GM19043 (cell line): ENCODE measurements around the gene FTSJ3.
A peak's percentile ranks its signal among the peaks of the same experiment; 100 is the strongest.
"Not testable (repeated sequence)": the region's sequence is repeated elsewhere in the genome, so short reads cannot be mapped to it uniquely, and the experiment has no call there.

Source experiments
- ATAC-seq: cut with Tn5 transposase; IDR thresholded peaks from one replicate; pipeline ENCODE4 v1.9.1; 2021; ENCODE audit warnings: low read depth; ENCODE audit not compliant: unreplicated experiment

FTSJ3 gene

GRCh38 chr17:63827002-63827800, at the start of gene FTSJ3, which contains the start of gene PSMC5:
Gene FTSJ3 (minus strand): TSS chr17:63827663. CDS start chr17:63826902, 761 bp downstream.
Gene PSMC5 (plus strand): TSS chr17:63827431. CDS start chr17:63827491, 60 bp downstream.
- peak; percentile 88 for ATAC-seq

GRCh38 chr17:63874693-63875092, 47.2 kb upstream of the FTSJ3 start:
- not testable (repeated sequence) for ATAC-seq

- not testable (repeated sequence) for ATAC-seq
Observed at GRCh38 chr17:63874061-63874626, 46.7 kb upstream of the FTSJ3 start.

GRCh38 chr17:63873577-63873976, 46.1 kb upstream of the FTSJ3 start, which contains the start of gene CSH2:
Gene CSH2 (minus strand): TSS chr17:63873677. CDS start chr17:63873614, 63 bp downstream.
- not testable (repeated sequence) for ATAC-seq

- not testable (repeated sequence) for ATAC-seq
Observed at GRCh38 chr17:63871646-63872365, 44.3 kb upstream of the FTSJ3 start.

GRCh38 chr17:63870292-63870665, 42.8 kb upstream of the FTSJ3 start:
- not testable (repeated sequence) for ATAC-seq

- ATAC-seq: not testable (repeated sequence)
Observed at GRCh38 chr17:63869491-63870291, 42.2 kb upstream of the FTSJ3 start.

GRCh38 chr17:63866625-63867024, 39.2 kb upstream of the FTSJ3 start:
- not testable (repeated sequence) for ATAC-seq

- ATAC-seq: no peak
Observed at GRCh38 chr17:63859257-63859656, 31.8 kb upstream of the FTSJ3 start.

- not testable (repeated sequence) for ATAC-seq
Observed at GRCh38 chr17:63856425-63856824, 29.0 kb upstream of the FTSJ3 start.

GRCh38 chr17:63855185-63855584, 27.7 kb upstream of the FTSJ3 start:
- no peak for ATAC-seq

GRCh38 chr17:63854709-63855108, 27.2 kb upstream of the FTSJ3 start:
- ATAC-seq: no peak

GRCh38 chr17:63853260-63853659, 25.8 kb upstream of the FTSJ3 start:
- ATAC-seq: no peak

- ATAC-seq: no peak
Observed at GRCh38 chr17:63850401-63850800, 22.9 kb upstream of the FTSJ3 start.

- ATAC-seq: peak; percentile 89
Observed at GRCh38 chr17:63848834-63849689, 21.6 kb upstream of the FTSJ3 start.

GRCh38 chr17:63847525-63848249, 20.2 kb upstream of the FTSJ3 start:
- no peak for ATAC-seq

GRCh38 chr17:63845509-63845908, 18.0 kb upstream of the FTSJ3 start:
- no peak for ATAC-seq

- no peak for ATAC-seq
Observed at GRCh38 chr17:63843910-63844677, 16.6 kb upstream of the FTSJ3 start.
